Breast epithelium (tissue), 3 donors: Measurements from ENCODE around the gene KLHL21.

ENCODE experiments used
- CTCF ChIP-seq, 3 donors: fragments of 450-650 bp; IDR thresholded peaks; one replicate each; pipeline ENCODE4 v1.5.1; 2016 to 2017; ENCODE audit warnings: antibody characterized with exemption in 3 of 3, mild to moderate bottlenecking in 3 of 3, moderate library complexity in 3 of 3
- POLR2A ChIP-seq: fragments of 450-650 bp; IDR thresholded peaks from one replicate; pipeline ENCODE4 v1.6.1; 2016; ENCODE audit warnings: antibody characterized with exemption, mild to moderate bottlenecking, moderate library complexity

GRCh38 chr1:6546326-6546725 lies 56.3 kb downstream of the KLHL21 start:
- TF ChIP-seq POLR2A (no peak), CTCF (IDR thresholded peaks at IDR 0.05) (no peak)
